ENCODE measurements around the gene SFXN3. TPM values are rescaled to one million over a fixed set of nuclear protein-coding genes. Genes with fewer than 3 reads are reported as not detected.

The SFXN3 gene
- total RNA-seq, 1 donor, result 81.6 TPM

DNA sequence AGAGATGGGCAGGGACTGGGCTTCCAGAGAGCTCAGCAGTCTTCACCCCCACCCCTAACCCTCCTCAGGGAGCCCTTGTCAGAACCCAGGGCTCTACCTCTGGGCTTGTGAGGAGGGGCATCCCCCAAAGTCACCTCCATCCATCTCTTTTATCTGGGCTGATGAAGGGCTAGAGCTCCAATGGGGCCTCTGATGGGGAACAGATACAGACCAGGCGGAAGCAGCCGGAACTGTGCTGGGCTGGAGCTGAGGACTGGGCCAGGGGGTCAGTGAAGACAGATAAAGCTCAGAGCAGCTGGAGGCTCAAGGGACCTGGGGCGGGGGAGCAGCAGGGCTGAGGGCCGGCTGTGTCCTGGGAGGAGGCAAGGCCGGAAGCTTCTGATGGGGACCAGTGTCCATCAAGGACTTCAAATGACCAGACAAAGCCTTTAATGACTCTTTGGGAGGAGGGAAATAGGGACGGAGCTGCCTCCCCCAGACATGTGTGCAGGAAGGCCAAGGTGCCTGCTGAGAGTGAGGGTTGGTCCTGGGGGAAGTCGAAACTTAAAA, 40.9 kb downstream of the SFXN3 start:
- TF ChIP-seq, protein P1, sequence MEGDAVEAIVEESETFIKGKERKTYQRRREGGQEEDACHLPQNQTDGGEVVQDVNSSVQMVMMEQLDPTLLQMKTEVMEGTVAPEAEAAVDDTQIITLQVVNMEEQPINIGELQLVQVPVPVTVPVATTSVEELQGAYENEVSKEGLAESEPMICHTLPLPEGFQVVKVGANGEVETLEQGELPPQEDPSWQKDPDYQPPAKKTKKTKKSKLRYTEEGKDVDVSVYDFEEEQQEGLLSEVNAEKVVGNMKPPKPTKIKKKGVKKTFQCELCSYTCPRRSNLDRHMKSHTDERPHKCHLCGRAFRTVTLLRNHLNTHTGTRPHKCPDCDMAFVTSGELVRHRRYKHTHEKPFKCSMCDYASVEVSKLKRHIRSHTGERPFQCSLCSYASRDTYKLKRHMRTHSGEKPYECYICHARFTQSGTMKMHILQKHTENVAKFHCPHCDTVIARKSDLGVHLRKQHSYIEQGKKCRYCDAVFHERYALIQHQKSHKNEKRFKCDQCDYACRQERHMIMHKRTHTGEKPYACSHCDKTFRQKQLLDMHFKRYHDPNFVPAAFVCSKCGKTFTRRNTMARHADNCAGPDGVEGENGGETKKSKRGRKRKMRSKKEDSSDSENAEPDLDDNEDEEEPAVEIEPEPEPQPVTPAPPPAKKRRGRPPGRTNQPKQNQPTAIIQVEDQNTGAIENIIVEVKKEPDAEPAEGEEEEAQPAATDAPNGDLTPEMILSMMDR (IDR thresholded peaks at IDR 0.05; ENCODE audit: insufficient read depth, low read depth, low read length), result no peak
- DNase-seq (ENCODE audit: low read depth), result no peak
- no peak overlapping the region for H3K4me3 ChIP-seq (ENCODE audit: low read depth, low read length)

DNA sequence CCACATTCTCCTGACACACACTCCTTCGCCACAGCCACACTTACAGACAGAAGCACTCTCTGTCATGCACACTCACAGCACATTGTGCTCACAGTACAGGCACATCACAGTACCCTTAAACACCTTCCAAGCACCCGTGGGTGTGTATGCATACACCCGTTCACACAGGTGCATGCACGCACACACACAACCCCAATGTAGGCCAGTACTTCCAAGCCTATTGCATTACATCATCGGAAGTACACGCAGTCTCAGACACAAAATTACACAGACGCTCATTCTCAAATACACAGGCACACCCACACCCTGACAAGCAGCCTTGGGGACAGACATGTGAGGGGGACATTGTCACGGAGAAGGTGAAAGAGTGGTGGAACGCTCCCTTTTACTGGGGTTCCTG, 41.9 kb downstream of the SFXN3 start:
- TF ChIP-seq, protein P1 (IDR thresholded peaks at IDR 0.05; ENCODE audit: insufficient read depth, low read depth, low read length), result no peak
- DNase-seq (ENCODE audit: low read depth), result no peak
- H3K4me3 ChIP-seq (ENCODE audit: low read depth, low read length), result no peak overlapping the region

DNA sequence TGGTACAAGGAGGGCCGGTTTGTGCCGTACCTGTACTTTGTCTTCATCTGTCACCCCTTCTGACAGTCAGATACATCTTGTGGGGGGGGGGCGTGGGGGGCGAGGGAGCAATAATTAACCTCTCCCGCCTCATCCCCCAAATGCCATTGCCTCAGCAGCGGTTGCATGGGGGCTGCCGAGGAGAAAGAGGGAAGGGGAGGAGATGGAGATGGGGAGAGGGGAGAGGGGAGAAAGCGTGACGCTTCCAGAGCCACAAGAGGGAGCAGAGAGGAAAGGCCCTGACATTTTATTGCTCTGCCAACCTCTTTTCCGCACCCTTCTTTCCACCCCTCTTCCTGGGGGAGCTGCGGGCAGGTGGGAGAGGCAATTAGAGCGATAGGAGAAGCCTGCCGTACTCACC, 42.6 kb downstream of the SFXN3 start:
- H3K4me3 ChIP-seq (ENCODE audit: low read depth, low read length), result no peak overlapping the region
- DNase-seq (ENCODE audit: low read depth), result no peak
- TF ChIP-seq, protein P1 (IDR thresholded peaks at IDR 0.05; ENCODE audit: insufficient read depth, low read depth, low read length), result no peak

DNA sequence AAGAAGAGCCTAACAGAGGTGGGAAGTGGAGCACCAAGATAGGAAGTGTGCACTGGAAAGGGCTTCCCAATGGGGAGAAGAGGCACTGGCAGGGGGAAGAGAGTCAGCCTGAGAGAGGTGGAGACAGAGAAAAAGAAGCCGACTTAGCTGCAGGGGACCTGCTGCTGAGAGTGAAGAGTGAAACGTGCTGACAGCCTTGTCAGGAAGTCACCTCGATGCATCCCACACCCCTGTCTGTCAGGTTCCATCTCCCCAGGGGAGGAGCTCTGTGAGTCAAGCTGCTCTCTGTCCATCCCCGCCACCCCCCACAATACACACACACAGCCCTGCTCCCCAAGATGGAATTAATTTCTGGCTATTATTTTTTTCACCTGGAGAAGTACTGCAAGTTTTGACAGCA, 44.7 kb downstream of the SFXN3 start:
- TF ChIP-seq, protein P1 (IDR thresholded peaks at IDR 0.05; ENCODE audit: insufficient read depth, low read depth, low read length), result no peak
- no peak for DNase-seq (ENCODE audit: low read depth)
- H3K4me3 ChIP-seq (ENCODE audit: low read depth, low read length), result no peak overlapping the region

DNA sequence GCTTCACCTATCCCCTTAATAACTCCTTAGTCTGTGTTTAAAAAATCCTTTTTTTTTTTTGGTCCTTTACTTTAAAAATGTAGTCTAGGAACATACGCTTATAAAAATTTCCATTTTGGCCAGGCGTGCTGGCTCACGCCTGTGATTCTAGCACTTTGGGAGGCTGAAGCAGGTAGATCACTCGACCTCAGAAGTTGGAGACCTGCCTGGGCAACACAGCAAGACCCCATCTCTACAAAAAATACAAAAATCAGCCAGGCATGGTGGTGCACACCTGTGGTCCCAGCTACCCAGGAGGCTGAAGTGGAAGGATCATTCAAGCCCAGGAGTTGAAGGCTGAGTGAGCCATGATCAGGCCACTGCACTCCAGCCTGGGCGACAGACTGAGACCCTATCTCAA, 45.6 kb downstream of the SFXN3 start:
- DNase-seq (ENCODE audit: low read depth), result no peak
- TF ChIP-seq, protein P1 (IDR thresholded peaks at IDR 0.05; ENCODE audit: insufficient read depth, low read depth, low read length), result no peak
- no peak overlapping the region for H3K4me3 ChIP-seq (ENCODE audit: low read depth, low read length)

DNA sequence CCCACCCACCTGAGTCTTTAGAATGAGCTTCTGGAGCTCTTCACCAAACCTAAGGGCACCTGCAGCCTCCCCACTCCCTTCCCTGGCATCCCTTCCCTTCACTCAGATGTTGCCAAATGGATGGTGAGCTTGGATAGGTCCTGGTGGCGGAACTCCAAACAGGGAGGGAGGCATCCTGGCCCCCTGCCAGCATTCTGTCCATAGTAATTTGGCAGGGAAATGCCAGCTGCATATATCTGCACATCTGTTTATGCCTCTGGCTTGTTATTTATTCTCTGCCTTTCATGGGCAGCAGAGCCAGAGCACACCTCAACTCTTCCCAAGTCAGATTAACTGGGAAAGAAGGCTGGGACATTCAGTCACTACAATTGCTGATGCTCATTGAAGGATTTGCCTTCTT, 48.8 kb downstream of the SFXN3 start:
- H3K4me3 ChIP-seq (ENCODE audit: low read depth, low read length), result no peak overlapping the region
- no peak for DNase-seq (ENCODE audit: low read depth)
- TF ChIP-seq, protein P1 (IDR thresholded peaks at IDR 0.05; ENCODE audit: insufficient read depth, low read depth, low read length), result no peak
